Stimulated activated CD4-positive, alpha-beta T cell treated with anti-CD3 and anti-CD28 coated beads, Interleukin-2, amount 100 ng/mL, for 48 hours (primary cell): ENCODE measurements around the gene ZCCHC17.

Source experiments
- DNase-seq, 2 donors: peaks; one replicate each; pipeline ENCODE4 v3.0.0-alpha.2; 2020

The ZCCHC17 gene

GRCh38 chr1:31397360-31398095 is 100.7 kb downstream of the ZCCHC17 start:
- DNase-seq, result no peak

DNA sequence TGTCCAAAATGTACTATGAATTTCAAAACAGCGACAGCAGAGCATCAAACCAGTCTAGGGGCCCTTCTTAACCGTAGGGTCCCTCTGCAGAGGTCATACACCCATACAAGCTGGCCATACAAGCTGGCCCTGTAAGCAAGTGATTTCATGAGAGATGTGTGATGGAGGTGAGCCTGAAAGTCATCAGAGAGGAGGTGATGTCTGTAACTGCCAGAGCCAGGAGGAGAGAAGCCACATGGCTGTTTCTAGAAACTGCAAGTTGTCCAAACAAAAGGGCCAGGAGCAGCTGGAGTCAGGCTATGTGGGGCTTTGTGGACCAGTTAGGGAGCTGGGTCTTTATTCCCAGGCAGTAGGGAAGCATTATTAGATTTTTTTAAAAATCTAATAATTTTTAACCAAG is 101.4 kb downstream of the ZCCHC17 start:
- DNase-seq, result no peak

GRCh38 chr1:31399976-31400375 is 103.1 kb downstream of the ZCCHC17 start:
- DNase-seq, result no peak

- DNase-seq, result no peak
Observed at GRCh38 chr1:31400393-31400792, 103.6 kb downstream of the ZCCHC17 start.

DNA sequence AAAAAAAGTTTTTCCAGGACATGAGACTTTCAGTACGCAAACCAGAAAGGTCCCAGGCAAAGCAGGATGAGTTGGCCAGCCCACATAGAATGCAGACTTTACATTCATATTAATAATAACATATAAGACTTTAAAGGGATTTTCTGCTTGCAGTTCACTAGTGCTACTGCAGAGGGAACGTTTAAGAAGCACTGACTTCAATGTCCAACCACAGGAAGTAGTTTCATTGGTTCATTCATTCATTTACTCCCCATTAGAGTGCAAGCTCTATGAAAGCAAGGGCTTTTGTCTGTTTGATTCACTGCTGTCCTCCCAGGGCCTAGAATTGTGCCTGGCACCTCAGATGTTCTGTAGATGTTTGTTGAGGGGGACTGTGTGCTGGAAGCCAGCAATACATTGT is 104.4 kb downstream of the ZCCHC17 start:
- DNase-seq, result no peak

- DNase-seq, result no peak
Observed at GRCh38 chr1:31405578-31406245, 108.9 kb downstream of the ZCCHC17 start.

GRCh38 chr1:31407029-31407626 is 110.3 kb downstream of the ZCCHC17 start:
- no peak for DNase-seq

GRCh38 chr1:31408788-31409318 is 112.0 kb downstream of the ZCCHC17 start:
- DNase-seq, result no peak

GRCh38 chr1:31409946-31410858 is 113.4 kb downstream of the ZCCHC17 start:
- no peak for DNase-seq

DNA sequence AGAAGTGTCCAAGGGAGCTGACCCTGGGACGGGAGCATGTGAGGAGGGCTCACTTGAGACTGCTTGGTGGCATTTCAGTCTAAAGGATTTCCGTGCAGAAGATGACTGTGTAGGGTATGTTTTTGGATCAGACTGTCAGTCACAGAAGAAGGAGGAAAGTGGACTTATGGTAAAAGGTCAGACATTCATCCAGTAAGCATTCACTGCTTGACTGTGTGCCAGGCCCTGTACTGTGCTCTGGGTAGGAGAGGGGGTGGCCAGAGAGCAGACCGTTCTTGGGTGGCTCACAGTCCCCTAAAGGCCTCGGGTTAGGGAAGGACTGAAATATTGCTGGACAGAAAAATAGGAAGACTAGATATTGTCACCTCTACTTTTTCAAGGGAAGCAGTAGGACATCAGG is 114.0 kb downstream of the ZCCHC17 start:
- no peak for DNase-seq

DNA sequence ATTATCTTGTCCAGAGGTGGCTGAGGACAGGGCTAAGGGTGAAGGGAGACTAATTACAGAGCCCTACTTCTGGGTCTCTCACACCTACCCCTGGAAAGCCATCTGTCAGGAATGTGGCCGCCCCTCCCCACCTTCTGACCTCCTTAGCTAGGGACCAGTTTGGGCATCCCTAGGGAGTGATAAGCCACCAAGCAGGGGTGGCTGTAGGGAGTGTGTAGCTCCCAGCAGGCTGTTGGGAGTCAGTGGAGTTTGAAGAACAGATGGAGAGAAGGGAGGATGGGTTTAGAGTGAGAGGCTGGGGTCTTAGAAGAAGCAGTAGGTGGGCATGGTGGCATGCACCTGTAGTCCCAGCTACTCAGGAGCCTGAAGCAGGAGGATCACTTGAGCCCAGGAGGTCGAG is 115.4 kb downstream of the ZCCHC17 start:
- DNase-seq, result no peak

- no peak for DNase-seq
Observed at GRCh38 chr1:31412732-31413404, 116.0 kb downstream of the ZCCHC17 start, which contains the start of gene SERINC2. TSS of gene SERINC2 (plus strand) at chr1:31413213. CDS start at chr1:31413266, 53 bp downstream.

- DNase-seq, result no peak
Observed at GRCh38 chr1:31413405-31414001, 116.7 kb downstream of the ZCCHC17 start.
